Measurements from ENCODE around the gene ATF5.

DNA sequence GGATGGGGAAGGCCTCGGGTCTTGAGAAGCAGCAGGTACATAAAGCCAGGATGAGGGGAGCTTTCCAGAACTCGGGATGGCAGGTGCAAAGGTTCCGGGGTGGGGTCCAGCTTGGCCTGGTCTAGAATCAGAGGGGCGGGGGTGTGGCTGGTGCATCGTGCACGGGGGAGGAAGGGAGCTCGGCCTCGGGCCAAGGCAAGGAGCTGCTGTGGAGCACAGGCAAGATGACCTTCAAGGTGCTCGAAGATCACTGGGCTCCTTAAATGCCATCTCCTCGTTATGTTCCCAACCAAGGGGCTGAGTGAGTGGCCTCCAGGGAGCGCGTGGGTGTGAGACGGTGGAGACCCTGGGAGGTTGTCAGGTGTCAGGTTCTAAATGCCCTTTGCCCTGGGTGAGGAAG is 48.1 kb downstream of the ATF5 start:
- TF ChIP-seq, protein P1, sequence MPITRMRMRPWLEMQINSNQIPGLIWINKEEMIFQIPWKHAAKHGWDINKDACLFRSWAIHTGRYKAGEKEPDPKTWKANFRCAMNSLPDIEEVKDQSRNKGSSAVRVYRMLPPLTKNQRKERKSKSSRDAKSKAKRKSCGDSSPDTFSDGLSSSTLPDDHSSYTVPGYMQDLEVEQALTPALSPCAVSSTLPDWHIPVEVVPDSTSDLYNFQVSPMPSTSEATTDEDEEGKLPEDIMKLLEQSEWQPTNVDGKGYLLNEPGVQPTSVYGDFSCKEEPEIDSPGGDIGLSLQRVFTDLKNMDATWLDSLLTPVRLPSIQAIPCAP (CRISPR knock-in tag; IDR thresholded peaks at IDR 0.05; ENCODE audit: low read depth) = no peak
- TF ChIP-seq NR2F6 (IDR thresholded peaks at IDR 0.05) (no peak), NR2F6 (CRISPR knock-in tag; IDR thresholded peaks at IDR 0.05) (no peak), POLR2A (IDR thresholded peaks at IDR 0.05; ENCODE audit: insufficient read depth in 1 of 2, low read depth in 2 of 2, low read length in 2 of 2) (no peak), NPAS2 (CRISPR knock-in tag; IDR thresholded peaks at IDR 0.05; ENCODE audit: borderline replicate concordance) (no peak), ETV6 (CRISPR knock-in tag; conservative IDR thresholded peaks at IDR 0.05) (no peak), HMG20A (CRISPR knock-in tag; IDR thresholded peaks at IDR 0.05; ENCODE audit: borderline replicate concordance) (no peak), KLF9 (CRISPR knock-in tag; IDR thresholded peaks at IDR 0.05; ENCODE audit: low read depth) (no peak)
- TF ChIP-seq, protein P2, sequence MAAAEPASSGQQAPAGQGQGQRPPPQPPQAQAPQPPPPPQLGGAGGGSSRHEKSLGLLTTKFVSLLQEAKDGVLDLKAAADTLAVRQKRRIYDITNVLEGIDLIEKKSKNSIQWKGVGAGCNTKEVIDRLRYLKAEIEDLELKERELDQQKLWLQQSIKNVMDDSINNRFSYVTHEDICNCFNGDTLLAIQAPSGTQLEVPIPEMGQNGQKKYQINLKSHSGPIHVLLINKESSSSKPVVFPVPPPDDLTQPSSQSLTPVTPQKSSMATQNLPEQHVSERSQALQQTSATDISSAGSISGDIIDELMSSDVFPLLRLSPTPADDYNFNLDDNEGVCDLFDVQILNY (CRISPR knock-in tag; conservative IDR thresholded peaks at IDR 0.05) = no peak
- TF ChIP-seq, protein P3, sequence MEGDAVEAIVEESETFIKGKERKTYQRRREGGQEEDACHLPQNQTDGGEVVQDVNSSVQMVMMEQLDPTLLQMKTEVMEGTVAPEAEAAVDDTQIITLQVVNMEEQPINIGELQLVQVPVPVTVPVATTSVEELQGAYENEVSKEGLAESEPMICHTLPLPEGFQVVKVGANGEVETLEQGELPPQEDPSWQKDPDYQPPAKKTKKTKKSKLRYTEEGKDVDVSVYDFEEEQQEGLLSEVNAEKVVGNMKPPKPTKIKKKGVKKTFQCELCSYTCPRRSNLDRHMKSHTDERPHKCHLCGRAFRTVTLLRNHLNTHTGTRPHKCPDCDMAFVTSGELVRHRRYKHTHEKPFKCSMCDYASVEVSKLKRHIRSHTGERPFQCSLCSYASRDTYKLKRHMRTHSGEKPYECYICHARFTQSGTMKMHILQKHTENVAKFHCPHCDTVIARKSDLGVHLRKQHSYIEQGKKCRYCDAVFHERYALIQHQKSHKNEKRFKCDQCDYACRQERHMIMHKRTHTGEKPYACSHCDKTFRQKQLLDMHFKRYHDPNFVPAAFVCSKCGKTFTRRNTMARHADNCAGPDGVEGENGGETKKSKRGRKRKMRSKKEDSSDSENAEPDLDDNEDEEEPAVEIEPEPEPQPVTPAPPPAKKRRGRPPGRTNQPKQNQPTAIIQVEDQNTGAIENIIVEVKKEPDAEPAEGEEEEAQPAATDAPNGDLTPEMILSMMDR (CRISPR knock-in tag; IDR thresholded peaks at IDR 0.05) = no peak
